ENCODE results near the gene SLC37A3. TPM values are rescaled to one million over a fixed set of nuclear protein-coding genes. Genes with fewer than 3 reads are reported as not detected.

Gene SLC37A3
- total RNA-seq, 6 donors from 2014 or later, result 28.5 to 71.7 (median 39.0) TPM

GRCh38 chr7:140360697-140361229 is 37.6 kb downstream of the SLC37A3 start:
- ATAC-seq (ENCODE audit: low FRiP score in 2 of 2) (no peak), DNase-seq (no peak)
- H3K4me1 ChIP-seq, result peaks cover 0 to 5% (median 2%) of the 10 kb centered on the region in 4 donors
- no peak overlapping the region for H3K4me3 ChIP-seq
- no peak overlapping the region for H3K27ac ChIP-seq
- H3K36me3 ChIP-seq, result peaks cover 0 to 33% (median 3%) of the 10 kb centered on the region in 4 donors
- 79 to 82% methylated on average over 6 of the region's 6 CpGs for WGBS, 2 donors
- TF ChIP-seq POLR2AphosphoS5 (IDR thresholded peaks at IDR 0.05) (no peak), EP300 (IDR thresholded peaks at IDR 0.05) (no peak)
- H3K9me3 ChIP-seq, result no peaks in the 10 kb centered on the region
- H3K27me3 ChIP-seq, result no peaks in the 10 kb centered on the region

GRCh38 chr7:140358412-140359051 is 39.8 kb downstream of the SLC37A3 start:
- H3K27me3 ChIP-seq, result no peaks in the 10 kb centered on the region
- peak in 1 of 2 donors; percentile 61 for ATAC-seq (ENCODE audit: low FRiP score in 2 of 2)
- H3K9me3 ChIP-seq, result no peaks in the 10 kb centered on the region
- H3K27ac ChIP-seq, result peak overlapping the region in 2 of 4 donors; percentile 6 to 11
- TF ChIP-seq EP300 (IDR thresholded peaks at IDR 0.05), result no peak
- no peak for TF ChIP-seq POLR2AphosphoS5 (IDR thresholded peaks at IDR 0.05)
- TF ChIP-seq CTCF (IDR thresholded peaks at IDR 0.05), result no peak
- no peak for TF ChIP-seq POLR2A (IDR thresholded peaks at IDR 0.05)
- H3K36me3 ChIP-seq, result peaks cover 3 to 44% (median 7%) of the 10 kb centered on the region in 4 donors
- WGBS, 2 donors, result 64 to 68% methylated on average over 10 of the region's 10 CpGs
- DNase-seq, result peak in 1 of 2 donors; percentile 34
- peaks cover 0 to 5% (median 2%) of the 10 kb centered on the region in 4 donors for H3K4me1 ChIP-seq
- H3K4me3 ChIP-seq, result peak overlapping the region in 2 of 4 donors; percentile 5

DNA sequence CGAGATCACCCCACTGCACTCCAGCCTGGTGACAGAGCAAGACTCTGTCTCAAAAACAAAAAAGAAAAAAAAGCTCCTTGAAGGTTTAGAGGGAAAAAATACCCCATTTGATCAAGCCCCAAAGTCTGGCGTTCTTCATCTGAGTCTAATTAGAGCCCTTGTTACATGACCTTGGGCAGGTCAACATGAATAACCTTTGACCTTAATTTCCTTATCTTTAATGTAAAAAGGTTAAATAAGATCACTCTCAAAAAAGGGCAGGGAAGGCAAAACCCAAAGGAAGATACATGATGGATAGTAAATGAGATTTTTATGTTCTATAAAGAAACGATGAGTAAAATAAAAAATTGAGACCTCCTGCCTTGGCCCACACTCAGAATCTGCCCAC is 40.3 kb downstream of the SLC37A3 start:
- H3K4me1 ChIP-seq, result peaks cover 0 to 5% (median 2%) of the 10 kb centered on the region in 4 donors
- H3K36me3 ChIP-seq, result peaks cover 3 to 50% (median 8%) of the 10 kb centered on the region in 4 donors
- H3K4me3 ChIP-seq, result no peak overlapping the region
- no peak overlapping the region for H3K27ac ChIP-seq
- 88 to 97% methylated on average over 3 of the region's 3 CpGs for WGBS, 2 donors
- no peaks in the 10 kb centered on the region for H3K27me3 ChIP-seq
- no peak for ATAC-seq (ENCODE audit: low FRiP score in 2 of 2)
- no peaks in the 10 kb centered on the region for H3K9me3 ChIP-seq
- no peak for DNase-seq
- TF ChIP-seq POLR2AphosphoS5 (IDR thresholded peaks at IDR 0.05) (no peak), EP300 (IDR thresholded peaks at IDR 0.05) (no peak), CTCF (IDR thresholded peaks at IDR 0.05) (no peak), POLR2A (IDR thresholded peaks at IDR 0.05) (no peak)

- no peaks in the 10 kb centered on the region for H3K4me1 ChIP-seq
- DNase-seq (no peak), ATAC-seq (ENCODE audit: low FRiP score in 2 of 2) (no peak)
- no peak overlapping the region for H3K27ac ChIP-seq
- H3K36me3 ChIP-seq, result peaks cover 8 to 93% (median 26%) of the 10 kb centered on the region in 4 donors
- no peak overlapping the region for H3K4me3 ChIP-seq
- no peaks in the 10 kb centered on the region for H3K27me3 ChIP-seq
- TF ChIP-seq POLR2AphosphoS5 (IDR thresholded peaks at IDR 0.05), result no peak
- TF ChIP-seq POLR2A (IDR thresholded peaks at IDR 0.05), result no peak
- TF ChIP-seq CTCF (IDR thresholded peaks at IDR 0.05), result no peak
- no peak for TF ChIP-seq EP300 (IDR thresholded peaks at IDR 0.05)
- WGBS, 2 donors, result 87 to 90% methylated on average over 5 of the region's 5 CpGs
- H3K9me3 ChIP-seq, result no peaks in the 10 kb centered on the region
Observed at GRCh38 chr7:140350056-140350455, 48.3 kb downstream of the SLC37A3 start.

DNA sequence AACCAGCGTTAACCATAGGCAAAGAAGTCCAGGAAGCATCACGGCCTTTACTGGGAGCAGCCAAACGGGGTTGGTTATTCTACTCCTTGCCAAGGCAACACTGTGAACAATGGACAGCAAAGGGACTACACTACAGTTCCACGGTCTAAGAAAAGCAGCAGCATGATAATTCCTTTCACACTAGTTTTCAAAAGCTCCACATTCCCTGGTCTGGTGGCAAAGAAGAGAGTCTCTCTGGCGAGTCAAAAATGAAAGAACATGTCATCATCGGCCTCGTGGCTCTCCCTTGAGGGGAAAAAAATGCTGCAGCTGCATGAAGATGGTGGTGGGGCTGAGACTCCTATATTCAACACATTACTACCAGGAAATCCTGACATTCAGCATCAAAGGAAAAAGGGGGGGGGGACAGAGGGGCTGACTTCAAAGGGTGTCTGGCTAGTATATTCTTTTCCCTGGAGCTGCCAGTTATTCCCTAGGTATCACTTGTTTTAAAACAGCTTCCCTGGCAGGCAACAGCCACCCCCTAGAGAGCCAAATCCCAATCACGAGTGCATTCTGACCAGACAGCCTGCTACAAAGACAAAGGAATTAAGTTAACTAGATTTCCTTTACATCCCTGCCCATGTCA is 49.1 kb downstream of the SLC37A3 start:
- Histone ChIP-seq H3K27me3 (no peaks in the 10 kb centered on the region), H3K4me3 (no peak overlapping the region), H3K4me1 (no peaks in the 10 kb centered on the region), H3K27ac (peak overlapping the region in 2 of 4 donors; percentile 8 to 39), H3K9me3 (no peaks in the 10 kb centered on the region), H3K36me3 (peaks cover 8 to 93% (median 26%) of the 10 kb centered on the region in 4 donors)
- DNase-seq (no peak), ATAC-seq (ENCODE audit: low FRiP score in 2 of 2) (peak in 1 of 2 donors; percentile 53)
- WGBS, 2 donors, result 52 to 72% methylated on average over 6 to 8 of the region's 8 CpGs
- TF ChIP-seq POLR2AphosphoS5 (IDR thresholded peaks at IDR 0.05) (no peak), EP300 (IDR thresholded peaks at IDR 0.05) (no peak), CTCF (IDR thresholded peaks at IDR 0.05) (no peak), POLR2A (IDR thresholded peaks at IDR 0.05) (no peak)

Measured in upper lobe of left lung (tissue), 6 donors.